GM19328 (cell line): ENCODE measurements around the gene OSBPL6.
"Not testable (repeated sequence)": the region's sequence is repeated elsewhere in the genome, so short reads cannot be mapped to it uniquely, and the experiment has no call there.

Experiments
- ATAC-seq: cut with Tn5 transposase; IDR thresholded peaks from one replicate; pipeline ENCODE4 v1.9.1; 2021; ENCODE audit warnings: mild to moderate bottlenecking, moderate library complexity; ENCODE audit not compliant: unreplicated experiment

Gene OSBPL6

DNA sequence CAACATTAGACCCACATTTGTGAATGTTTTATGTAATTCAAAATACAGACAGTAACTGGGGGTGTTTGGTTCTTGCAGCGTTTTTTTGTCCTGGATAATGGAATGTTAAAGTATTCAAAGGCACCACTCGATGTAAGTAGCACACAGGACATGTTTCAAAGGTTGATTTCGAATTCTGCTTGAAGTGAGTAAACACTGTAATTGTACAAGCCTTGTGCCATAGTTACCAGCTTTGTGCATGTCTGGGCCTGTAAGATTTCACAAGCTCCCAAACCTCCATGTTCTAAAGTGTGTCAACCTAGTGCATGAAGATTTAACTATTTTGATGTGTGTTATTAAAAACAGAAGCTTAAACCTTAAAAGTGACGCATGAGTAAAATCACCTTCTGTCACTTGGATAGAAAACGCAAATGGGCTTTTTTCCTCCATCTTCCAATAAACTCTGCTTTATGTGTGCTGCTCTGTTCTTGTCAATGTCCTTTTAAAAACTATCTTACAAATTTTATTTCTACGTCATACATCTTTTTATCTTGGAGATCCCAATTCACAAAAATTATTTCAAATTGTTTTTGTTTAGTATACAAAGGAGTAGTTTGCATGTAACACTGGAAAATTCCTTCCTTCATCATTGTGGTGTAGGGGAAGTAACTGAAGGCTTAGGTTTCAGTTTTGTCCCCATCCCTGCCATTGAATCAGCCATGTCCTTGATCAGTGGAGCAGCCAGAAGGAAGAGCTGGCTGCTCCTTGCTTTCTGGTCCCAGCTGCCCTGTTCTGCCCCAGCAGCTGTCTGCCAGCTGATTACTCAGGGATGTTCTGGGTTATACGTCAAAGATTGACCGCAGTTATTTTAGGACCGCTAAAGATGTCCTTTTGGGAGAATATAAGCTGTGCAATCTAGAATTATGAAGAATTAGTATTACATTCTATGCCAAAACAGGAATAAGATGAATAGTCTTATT, 137.4 kb downstream of the OSBPL6 start:
- no peak for ATAC-seq

DNA sequence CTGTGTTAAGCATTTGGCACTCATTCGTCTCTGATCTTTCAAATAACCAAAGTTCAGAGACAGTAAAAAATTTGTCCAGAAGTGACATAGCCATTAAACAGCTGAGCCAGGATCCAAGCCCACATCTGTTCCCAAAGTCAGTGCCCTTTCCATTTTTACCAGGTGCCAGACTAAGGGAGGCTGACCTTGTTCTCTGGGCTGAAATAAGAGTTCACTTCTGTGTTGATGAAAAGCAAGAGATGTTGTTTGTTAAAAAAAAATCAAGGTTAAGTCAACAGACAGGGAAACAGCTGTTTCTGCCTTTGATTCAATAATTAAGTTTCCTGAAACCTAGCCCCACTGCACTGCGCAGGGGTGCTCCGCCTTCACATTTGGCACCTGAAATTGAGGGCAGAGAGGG, 139.5 kb downstream of the OSBPL6 start:
- no peak for ATAC-seq

DNA sequence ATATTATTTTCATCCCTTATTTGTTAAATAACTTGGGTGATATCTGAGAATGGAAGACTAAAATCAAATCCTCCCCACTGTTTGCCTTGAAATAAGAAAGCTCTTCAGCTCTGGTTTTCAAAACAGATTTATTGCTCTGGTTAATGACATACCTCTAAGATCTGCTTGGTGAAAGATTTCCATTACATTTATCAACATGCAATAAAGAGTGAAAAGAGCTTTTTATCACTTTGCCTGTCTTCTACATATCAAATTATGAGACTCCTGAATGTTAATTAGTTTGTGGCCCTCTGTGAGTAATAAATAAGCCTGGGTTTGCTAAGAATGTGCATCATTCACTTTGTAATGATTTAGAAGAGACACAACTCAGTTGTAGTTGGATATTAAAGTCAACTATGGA, 140.9 kb downstream of the OSBPL6 start:
- no peak for ATAC-seq

DNA sequence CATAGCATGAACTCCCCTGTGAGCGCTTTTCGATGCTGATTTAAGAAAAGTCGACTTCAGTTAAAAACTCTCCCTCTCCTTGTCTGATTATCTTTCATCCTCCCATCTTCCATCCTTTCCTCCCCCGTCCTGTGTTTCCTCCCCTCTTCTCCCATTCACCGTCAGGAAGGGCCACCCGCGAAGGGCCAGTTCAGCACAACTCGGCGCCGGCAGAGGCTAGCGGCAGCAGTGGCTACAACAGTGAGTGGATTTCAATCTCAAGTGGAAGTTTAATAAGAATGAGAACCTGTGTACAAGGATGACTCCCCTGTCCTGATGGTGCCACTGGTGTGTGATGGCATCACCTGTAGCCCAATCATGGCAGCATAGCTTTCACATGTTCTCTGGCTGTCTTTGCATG, 149.8 kb downstream of the OSBPL6 start:
- ATAC-seq, result no peak

DNA sequence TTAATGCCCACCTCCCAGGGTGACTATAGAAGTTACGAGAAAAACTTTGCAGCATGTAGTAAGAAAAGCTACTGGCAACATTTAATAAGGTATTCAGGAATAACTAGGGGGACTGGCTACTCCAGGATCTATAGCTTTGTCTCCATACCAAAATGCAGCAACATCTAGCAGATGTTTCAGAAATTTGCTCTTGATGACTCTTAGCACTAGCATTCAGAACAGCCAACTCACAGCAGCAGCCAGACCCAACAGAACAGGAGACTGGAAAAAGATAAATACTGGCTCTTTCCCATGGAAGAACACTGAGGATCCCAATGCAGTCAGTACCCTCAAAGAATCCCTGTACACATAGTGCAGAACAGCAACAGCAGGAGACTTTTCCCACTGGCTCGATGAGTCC, 151.6 kb downstream of the OSBPL6 start:
- no peak for ATAC-seq

DNA sequence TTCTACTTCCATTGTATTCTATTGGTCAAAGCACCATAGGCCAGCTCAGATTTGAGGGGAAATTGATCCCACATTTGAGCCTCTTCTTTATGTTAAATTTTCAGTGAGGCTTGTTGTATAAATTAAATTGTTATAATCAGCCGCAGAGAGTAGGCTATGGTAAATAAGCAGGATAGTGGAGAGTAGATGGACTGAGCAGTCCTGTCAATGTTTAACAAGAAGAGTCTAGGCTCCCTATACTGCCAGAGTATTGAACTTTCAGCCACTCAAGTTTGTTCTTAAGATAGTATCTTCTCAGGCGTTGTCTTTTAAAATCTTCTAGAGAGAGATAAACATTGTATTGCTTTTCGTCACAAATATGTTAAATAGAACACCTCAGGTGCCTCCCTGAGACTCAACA, 155.7 kb downstream of the OSBPL6 start:
- no peak for ATAC-seq

DNA sequence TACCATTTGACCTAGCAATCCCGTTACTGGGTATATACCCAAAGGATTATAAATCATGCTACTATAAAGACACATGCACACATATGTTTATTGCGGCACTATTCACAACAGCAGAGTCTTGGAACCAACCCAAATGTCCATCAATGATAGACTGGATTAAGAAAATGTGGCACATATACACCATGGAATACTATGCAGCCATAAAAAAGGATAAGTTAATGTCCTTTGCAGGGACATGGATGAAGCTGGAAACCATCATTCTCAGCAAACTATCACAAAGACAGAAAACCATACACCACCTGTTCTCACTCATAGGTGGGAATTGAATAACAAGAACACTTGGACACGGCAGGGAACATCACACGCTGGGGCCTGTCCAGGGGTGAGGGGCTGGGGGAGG, 163.4 kb downstream of the OSBPL6 start:
- ATAC-seq, result not testable (repeated sequence)

DNA sequence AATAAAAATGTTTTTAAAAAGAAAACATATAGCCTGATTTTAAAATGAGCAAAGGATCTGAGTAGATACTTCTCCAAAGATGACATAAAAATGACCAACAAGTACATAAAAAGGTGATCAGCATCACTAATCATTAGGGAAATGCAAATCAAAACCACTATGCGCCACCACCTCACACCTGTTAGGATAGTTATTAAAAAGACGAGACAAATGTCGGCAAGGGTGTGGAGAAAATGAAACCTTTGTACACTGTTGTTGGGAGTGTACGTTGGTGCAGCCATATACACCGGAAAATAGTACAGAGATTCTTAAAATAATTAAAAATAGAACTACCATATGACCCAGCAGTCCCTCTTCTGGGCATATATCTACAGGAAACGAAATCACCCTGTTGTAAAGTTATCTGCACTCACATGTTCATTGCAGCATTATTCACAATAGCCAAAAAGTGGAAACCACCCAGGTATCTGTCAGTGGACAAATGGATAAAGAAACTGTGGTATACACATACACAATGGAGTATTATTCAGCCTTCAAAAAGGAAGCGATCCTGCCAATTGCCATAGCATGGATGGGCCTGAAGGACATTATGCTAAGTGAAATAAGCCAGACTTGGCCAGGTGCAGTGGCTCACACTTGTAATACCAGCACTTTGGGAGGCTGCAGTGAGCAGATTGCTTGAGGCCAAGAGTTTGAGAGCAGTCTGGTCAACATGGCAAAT, 165.0 kb downstream of the OSBPL6 start:
- no peak for ATAC-seq

DNA sequence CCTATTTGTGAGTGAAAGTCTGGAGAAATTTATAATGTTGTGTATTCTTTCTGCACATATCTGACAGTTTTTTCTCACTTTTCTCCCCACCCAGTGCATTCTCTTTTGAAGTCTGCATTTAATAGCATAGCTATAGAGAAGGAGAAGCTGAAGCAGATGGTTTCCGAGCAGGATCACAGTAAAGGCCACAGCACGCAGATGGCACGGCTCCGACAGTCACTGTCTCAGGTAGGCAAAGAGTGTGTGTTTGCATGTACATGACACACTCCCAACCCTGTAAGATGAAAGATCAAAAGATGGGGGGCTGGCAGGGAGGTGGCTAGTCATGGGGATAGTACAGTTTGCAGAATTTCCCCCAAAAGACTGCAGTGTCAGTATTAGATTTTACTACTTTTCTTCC, 167.3 kb downstream of the OSBPL6 start:
- ATAC-seq, result no peak

DNA sequence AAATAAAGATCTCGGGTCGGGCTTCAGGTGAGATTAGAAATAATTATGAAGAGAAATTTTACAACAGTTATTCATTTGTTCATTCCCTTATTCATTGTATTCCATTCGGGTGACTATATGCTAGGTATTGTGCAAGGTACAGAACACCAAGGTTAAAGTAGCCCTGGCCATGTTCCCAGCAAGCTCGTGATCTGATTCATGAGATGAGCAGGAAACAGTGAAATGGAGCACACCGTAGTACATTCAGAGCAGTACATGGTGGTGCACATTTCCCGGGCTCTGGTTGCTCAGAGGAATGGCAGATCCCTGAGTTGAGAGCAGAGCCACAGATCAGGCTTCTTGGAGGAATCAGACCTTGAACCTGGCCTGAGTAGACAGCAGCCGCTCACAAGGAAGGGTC, 168.9 kb downstream of the OSBPL6 start:
- ATAC-seq, result no peak

DNA sequence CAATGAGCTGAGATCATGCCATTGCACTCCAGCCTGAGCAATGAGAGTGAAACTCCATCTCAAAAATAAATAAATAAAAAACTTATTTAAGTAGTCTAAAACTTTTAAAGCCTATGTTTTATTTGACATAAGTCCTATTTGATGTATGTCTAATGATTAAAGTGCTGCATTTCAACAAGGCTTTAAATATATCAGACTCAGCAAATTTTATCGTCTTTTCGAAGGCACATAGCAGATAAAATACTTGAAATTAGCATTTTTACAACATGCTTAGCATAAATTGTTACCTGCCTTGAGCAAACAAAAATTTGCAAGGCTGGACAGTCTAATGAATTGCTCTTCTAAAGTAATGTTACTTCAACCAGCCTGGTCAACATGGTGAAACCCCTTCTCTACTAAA, 170.8 kb downstream of the OSBPL6 start:
- no peak for ATAC-seq

DNA sequence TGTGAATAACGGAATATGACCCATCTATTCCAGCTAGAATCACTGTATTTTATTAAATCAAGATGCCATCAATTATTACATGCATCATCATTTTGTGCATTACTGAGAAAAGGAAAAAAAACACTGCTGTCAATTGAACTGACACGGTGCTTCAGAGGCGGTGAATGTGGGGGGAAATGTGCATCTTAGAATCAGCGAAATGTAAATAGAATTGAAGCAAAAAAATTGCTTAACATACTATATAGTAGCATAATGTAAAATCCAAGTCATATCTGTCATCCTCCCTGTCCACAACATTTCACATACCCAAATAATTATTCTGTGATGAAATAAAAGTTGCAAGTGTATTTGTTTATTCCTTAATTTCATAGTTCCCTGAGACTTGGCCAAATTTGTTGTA, 172.1 kb downstream of the OSBPL6 start:
- ATAC-seq, result no peak

DNA sequence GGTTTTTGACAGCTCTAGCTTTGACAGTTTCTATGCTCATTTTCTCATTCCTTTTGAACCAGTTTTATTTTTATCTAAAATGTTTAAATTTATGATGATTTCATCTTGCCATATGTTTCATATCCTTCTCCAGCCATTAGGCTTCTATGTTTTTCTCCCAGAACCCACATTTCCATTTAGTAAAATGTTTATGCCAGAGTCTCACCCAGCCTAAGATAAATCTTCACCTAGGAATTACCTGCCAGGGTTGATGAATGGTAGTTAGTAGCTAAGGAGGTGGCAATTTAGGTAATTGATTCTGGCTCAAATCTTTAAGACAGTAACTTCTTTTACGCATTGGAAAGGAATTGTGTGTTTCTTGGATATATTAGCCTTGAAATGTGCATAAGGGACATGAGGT, 173.0 kb downstream of the OSBPL6 start:
- ATAC-seq, result no peak

DNA sequence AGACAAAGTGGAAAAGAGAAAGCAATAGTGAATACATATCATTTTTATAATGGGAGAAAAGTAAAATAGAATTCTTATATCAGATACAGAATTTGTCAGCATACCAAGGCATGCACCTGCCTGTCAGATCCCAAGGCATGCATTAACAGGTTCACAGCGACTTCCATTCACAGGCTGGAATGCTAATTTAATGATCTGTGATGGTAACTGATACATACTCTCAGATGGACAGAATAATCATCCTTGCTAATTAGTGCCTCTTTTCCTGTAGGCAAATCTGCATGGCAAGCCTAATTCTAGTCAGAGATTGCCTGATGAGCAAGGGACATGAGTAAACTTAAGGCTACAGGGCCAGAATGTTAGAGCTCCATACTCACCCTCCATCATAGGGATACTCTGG, 180.6 kb downstream of the OSBPL6 start:
- ATAC-seq, result no peak

DNA sequence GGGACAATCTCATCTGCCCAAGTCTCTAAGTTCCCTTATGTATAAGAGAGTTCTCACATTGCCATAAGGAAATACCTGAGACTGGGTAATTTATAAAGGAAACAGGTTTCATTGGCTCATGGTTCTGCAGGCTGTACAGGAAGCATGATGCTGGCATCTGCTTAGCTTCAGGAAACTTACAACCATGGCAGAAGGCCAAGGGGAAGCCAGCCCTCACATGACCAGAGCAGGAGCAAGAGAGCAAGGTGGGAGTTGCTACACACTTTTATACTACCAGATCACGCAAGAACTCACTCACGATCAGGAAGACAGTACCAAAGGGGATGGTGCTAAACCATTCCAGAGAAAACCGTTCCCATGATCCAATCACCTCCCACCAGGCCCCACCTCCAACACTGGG, 182.7 kb downstream of the OSBPL6 start:
- ATAC-seq, result no peak

DNA sequence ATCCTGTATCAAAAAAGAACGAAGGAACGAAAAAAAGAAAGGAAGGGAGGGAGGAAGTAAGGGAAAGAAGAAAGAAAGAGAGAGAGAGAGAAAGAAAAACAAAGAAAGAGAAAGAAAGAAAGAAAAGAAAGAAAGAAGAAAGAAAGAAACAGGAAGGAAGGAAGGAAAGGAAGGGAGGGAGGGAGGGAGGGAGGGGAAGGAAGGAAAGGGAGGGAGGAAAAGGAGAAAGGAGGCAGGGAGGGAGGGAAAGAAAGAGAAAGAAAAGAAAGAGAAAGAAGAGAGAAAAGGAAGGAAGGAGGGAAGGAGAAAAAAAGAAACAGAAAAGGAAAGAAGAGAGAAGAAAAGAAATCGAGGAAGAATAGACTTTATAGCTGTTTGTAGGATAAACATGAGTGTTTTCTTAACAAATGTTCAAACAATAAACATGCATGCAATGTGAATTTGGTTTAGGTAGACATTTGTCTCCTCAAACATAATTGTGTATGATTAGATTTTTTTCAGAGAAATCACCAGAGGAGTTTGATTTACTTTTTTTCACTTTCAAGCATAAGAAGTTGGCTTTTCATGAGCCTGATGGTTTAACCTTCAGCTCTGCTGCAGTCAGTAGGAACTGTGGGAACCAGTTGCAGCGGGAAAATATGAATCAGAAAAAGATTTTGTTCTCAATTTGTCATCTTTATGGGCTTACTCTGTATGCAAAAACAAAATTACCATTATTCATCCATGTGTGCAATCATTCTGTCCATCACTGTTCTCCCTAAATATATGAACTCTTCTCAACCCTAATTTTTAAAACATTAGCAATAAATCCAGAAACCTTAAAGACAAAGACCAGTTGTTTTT, 185.1 kb downstream of the OSBPL6 start:
- ATAC-seq, result no peak

DNA sequence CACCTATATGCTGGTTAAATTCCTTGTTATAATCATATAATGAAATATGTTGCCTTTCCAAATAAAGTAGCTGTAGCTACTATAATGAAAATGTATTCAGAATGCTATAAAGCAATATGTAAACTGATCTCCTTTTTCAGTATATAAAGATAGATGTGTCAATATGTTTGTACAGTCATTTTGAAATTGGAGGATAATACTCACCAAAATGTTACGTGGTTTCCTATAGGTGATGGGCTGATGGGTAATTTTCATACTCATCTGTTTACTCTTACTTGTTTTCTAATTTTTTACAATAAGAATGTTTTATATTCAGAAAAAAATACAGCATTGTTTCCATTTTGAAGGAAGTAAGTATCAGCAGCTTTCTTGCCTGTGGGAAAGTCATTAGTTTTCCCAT, 186.5 kb downstream of the OSBPL6 start:
- no peak for ATAC-seq

DNA sequence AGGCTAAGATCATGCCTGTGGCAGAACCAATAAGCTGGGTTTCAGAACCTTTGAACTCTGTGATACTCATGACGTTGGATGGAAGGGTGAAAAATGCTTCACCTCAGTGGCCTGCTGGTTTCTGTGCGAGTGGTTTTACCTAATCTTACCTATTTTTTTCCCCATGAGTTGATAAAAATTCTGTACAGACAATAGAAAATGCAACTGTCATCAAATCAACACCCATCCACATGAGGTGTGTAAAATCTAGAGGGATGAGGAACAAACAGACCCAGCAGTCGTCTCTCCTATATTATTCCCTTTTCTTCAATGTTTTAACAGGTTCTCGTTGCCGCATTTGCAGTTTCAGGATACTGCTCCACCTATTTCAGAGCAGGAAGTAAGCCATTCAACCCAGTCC, 189.4 kb downstream of the OSBPL6 start:
- no peak for ATAC-seq

DNA sequence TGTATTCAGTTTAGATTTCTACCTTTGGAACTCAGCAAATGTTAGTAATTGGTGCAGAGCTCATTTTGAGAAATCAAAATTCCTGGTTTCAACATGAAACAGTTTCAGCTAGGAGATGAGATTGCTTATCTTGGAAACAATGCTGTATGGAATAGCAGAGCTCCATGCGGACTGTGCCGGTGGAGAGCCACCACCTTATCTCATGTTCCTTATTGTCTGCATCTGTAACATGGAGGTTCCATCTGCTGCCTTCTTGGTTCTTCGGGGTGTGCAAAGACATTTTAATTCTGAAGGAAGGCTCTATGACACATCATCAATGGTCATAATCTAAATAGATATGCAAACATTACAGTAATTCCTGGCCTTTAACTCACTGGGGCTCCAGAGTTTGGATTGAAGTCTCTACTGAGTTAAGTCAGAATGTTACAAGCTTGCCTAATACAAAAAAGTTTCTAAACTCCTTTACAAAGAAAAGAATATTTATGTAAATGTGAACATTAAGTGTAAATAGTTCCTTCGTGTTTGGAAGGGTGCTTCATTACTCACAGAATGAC, 191.4 kb downstream of the OSBPL6 start:
- ATAC-seq, result no peak

DNA sequence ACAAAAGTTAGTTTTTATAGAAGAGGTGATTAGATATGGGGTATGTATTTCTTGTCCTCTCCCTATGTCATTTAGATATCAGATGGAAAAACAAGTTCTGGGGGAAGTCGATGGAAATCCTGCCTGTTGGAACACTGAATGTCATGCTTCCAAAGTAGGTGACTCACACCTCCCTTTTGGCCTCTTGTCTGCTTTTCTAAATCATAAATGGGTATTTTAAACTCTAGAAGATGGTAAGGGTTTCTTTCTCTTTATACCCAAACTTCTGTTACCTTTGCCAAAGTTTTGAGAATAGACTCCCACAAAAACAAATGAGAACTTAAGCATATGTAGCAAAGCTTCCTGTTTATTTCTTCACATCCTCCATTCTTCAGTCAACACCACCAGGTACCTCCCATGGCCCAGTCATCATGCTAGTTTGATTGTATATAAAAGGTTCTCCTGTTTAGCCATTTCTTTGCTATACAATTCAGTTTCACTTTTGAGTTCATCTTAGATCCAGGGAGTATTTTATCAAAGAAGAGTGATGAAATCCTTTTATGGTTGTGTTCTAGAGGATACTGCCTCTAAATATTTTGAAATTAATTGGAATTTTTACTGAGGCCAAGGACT, 192.8 kb downstream of the OSBPL6 start:
- ATAC-seq, result no peak

DNA sequence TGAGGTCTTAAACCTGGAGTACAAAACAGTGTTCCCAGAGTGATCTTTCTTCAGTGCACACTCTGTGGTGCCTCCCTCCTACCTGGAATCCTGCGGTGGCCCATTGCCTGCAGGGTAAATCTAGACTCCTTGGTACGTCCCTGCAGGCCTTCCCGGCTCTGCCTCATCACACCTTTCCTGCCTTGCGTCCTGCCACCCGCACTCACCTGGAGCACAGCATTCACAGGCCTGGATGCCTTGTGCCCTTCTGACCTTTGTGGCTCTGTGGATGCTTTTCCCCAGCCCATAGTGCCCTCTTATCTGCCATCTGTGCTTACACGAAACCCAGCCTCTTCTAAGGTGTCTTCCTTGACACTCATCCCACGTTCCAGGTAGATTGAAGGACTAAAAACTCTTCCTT, 194.0 kb downstream of the OSBPL6 start:
- ATAC-seq, result no peak
